GM12872 (cell line): ENCODE measurements around the gene FRS3.

ENCODE experiments used
- TF ChIP-seq, protein P1 (sequence below): IDR thresholded peaks from 3 replicates; pipeline ENCODE4 v1.5.1; 2011; ENCODE audit warnings: low read depth, mild to moderate bottlenecking, low read length, moderate library complexity; ENCODE audit not compliant: insufficient read depth

The FRS3 gene

GRCh38 chr6:41755895-41756294 lies 23.8 kb downstream of the FRS3 start:
- TF ChIP-seq, protein P1, sequence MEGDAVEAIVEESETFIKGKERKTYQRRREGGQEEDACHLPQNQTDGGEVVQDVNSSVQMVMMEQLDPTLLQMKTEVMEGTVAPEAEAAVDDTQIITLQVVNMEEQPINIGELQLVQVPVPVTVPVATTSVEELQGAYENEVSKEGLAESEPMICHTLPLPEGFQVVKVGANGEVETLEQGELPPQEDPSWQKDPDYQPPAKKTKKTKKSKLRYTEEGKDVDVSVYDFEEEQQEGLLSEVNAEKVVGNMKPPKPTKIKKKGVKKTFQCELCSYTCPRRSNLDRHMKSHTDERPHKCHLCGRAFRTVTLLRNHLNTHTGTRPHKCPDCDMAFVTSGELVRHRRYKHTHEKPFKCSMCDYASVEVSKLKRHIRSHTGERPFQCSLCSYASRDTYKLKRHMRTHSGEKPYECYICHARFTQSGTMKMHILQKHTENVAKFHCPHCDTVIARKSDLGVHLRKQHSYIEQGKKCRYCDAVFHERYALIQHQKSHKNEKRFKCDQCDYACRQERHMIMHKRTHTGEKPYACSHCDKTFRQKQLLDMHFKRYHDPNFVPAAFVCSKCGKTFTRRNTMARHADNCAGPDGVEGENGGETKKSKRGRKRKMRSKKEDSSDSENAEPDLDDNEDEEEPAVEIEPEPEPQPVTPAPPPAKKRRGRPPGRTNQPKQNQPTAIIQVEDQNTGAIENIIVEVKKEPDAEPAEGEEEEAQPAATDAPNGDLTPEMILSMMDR, result no peak

DNA sequence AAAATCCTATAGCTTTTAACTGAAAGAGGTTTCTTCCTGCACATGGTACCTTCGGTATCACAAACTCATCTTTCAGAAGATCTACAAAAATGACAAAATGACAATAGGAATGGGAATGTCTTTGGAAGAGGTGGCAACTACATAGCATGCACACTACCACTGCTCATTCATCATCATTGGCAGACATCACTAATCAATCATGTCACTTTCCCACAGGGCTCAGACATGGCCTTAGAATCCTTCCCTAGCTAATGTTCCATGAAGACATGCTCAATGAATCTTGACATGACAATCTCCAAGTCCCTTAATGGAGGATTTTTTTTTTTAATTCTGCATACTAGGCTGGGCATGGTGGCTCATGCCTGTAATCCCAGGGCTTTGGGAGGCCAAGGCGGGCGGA lies 29.3 kb downstream of the FRS3 start:
- TF ChIP-seq, protein P1, result no peak

- TF ChIP-seq, protein P1, result no peak
Measured at GRCh38 chr6:41748542-41748941, 31.2 kb downstream of the FRS3 start.

DNA sequence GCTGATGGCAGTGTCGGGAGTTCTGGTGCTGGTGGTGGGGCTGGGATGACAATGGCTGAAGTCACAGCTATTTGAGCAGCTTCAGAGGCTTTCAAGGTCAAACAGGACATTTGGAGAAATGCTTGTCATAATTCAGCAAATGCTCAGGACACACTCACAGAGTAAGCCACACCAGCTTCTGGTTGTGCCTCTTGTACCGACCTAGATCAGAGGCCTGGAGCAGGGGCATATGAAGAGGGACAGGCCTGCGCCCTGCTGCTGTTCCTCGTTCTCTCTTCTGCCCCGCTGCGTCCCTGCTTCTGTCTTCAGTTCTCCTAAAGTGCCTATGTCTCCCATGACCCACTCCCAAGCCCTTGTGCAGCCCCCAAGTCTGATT lies 31.6 kb downstream of the FRS3 start:
- TF ChIP-seq, protein P1, result no peak

- TF ChIP-seq, protein P1, result no peak
Measured at GRCh38 chr6:41747256-41748101, 32.2 kb downstream of the FRS3 start, which contains the start of gene PGC. TSS of gene PGC (minus strand) at chr6:41747397. CDS start at chr6:41747334, 63 bp downstream.

DNA sequence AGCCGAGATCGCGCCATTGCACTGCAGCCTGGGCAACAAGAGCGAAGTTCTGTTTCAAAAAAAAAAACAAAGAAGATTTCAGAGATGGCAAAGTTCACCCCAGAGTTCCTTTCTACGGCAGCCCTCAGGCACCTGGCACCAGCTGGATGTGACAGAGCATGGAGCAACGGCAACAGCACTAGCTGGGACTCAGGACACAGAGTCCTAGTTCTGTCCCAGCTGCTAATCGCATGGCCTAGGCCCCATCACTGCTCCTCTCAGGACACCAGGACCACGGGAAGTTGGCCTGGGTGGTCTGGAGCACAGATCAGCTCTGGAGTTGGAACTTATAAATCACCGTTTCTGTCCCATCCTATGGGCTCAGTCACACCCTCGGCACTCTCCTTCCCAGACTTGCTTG lies 33.6 kb downstream of the FRS3 start:
- TF ChIP-seq, protein P1, result no peak

DNA sequence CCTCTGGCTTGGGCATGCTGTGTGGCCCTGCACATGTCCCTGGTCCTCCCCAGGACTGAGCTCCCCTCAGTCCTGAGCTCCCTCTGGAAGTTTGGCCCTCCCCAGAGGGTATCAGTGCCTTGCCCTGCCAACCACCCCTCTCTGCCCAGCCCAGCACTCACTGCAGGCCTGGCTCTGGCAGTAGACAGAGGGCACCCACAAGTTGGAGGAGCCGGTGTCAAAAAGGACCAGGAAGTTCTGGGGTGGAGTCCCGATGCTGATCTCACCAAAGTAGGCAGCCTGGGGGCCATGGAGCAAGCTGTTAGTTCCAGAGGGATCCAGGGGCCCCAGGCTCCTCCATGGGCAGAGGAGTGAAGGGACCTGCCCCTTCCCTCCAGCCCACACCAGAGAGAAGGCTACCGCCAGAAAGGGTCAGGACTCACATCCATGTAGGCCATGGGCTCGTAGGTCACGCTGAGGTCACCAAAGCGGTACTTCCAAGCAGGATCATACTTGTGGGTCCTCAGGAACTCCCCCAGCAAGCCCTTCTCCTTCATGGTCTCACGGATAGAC lies 35.4 kb downstream of the FRS3 start:
- TF ChIP-seq, protein P1, result no peak
